PFSK-1 (cell line): ENCODE measurements around the gene MOK.

ENCODE experiments used
- FOXP2 ChIP-seq: optimal IDR thresholded peaks from 2 replicates; pipeline ENCODE3; 2011; ENCODE audit warnings: borderline replicate concordance, control low read depth, inconsistent platforms; ENCODE audit not compliant: insufficient read depth; ENCODE audit errors: extremely low read length, extremely low read depth
- POLR2AphosphoS5 ChIP-seq: IDR thresholded peaks from 2 replicates; pipeline ENCODE4 v1.6.1; 2012; ENCODE audit warnings: low read depth, mild to moderate bottlenecking, control low read depth, low read length, moderate library complexity
- SIN3A ChIP-seq: IDR thresholded peaks from 2 replicates; pipeline ENCODE4 v1.6.1; 2012; ENCODE audit warnings: mild to moderate bottlenecking, low read length, moderate library complexity, borderline replicate concordance; ENCODE audit not compliant: insufficient read depth
- TAF1 ChIP-seq: IDR thresholded peaks from 2 replicates; pipeline ENCODE4 v1.6.1; 2012; ENCODE audit warnings: low read length, control low read depth, borderline replicate concordance; ENCODE audit not compliant: insufficient read depth
- TF ChIP-seq, protein P1 (sequence below), 2 experiments: IDR thresholded peaks; 2 replicates each; pipeline versions ENCODE4 v1.6.1 to v1.8.0; 2011 to 2012; ENCODE audit warnings: low read depth in 2 of 2, low read length in 2 of 2, control low read depth in 1 of 2, inconsistent platforms in 1 of 2, mild to moderate bottlenecking in 1 of 2, moderate library complexity in 1 of 2; ENCODE audit not compliant: insufficient read depth in 1 of 2

Gene MOK

GRCh38 chr14:102208741-102209140 lies 96.2 kb downstream of the MOK start:
- TF ChIP-seq, protein P1, sequence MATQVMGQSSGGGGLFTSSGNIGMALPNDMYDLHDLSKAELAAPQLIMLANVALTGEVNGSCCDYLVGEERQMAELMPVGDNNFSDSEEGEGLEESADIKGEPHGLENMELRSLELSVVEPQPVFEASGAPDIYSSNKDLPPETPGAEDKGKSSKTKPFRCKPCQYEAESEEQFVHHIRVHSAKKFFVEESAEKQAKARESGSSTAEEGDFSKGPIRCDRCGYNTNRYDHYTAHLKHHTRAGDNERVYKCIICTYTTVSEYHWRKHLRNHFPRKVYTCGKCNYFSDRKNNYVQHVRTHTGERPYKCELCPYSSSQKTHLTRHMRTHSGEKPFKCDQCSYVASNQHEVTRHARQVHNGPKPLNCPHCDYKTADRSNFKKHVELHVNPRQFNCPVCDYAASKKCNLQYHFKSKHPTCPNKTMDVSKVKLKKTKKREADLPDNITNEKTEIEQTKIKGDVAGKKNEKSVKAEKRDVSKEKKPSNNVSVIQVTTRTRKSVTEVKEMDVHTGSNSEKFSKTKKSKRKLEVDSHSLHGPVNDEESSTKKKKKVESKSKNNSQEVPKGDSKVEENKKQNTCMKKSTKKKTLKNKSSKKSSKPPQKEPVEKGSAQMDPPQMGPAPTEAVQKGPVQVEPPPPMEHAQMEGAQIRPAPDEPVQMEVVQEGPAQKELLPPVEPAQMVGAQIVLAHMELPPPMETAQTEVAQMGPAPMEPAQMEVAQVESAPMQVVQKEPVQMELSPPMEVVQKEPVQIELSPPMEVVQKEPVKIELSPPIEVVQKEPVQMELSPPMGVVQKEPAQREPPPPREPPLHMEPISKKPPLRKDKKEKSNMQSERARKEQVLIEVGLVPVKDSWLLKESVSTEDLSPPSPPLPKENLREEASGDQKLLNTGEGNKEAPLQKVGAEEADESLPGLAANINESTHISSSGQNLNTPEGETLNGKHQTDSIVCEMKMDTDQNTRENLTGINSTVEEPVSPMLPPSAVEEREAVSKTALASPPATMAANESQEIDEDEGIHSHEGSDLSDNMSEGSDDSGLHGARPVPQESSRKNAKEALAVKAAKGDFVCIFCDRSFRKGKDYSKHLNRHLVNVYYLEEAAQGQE (IDR thresholded peaks at IDR 0.05; ENCODE audit: insufficient read depth in 1 of 2, low read depth in 2 of 2, low read length in 2 of 2), result no peak
- TF ChIP-seq TAF1 (no peak), SIN3A (no peak), FOXP2 (no peak), POLR2AphosphoS5 (no peak)

DNA sequence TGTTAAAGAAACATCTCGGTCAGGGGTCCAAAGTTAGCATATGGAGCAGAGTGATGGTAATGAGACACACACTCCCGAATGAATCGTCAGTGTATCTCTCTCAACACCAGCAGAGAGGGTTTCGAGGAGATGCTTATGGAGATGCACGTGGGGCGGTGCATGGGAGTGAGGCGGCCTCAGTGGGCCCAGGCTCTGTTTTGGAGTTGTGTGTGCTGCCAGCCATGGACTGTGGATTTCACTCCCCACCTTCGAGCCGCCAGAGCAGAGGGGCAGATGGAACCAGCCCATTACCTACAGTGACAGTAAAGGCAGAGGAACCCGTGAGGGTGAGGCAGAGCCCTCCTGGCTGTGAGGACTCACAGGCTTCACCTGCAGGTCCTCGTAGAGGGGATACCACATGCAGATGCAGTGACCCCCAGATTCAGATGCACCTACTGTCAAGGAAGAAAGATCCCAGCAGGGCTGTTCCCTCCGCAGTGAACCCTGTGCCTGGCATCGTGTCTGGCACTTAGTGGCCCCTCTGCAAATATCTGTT lies 97.1 kb downstream of the MOK start:
- TF ChIP-seq TAF1 (no peak), SIN3A (no peak), FOXP2 (no peak), POLR2AphosphoS5 (no peak)
- TF ChIP-seq, protein P1 (IDR thresholded peaks at IDR 0.05; ENCODE audit: insufficient read depth in 1 of 2, low read depth in 2 of 2, low read length in 2 of 2), result no peak

DNA sequence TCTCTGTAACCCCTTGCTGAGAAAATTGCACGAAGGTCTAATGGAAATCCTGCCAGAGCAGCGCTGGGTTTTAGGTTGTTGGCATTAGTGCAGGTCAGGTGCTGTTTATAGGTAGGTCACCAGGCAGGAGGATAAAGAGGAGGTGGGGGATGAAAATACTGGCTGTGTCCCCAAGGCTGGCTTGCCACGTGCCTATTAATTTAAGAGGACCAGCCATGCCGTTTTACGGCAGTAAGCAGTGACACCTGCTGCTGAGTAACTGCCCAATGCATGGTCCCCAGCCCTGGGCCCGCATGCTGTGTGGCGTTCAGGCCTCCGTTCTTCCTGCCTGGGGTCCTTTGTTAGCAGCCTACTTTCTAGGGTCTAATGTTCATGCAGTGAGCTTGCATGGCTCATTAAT lies 98.0 kb downstream of the MOK start:
- TF ChIP-seq TAF1, result no peak
- no peak for TF ChIP-seq POLR2AphosphoS5

DNA sequence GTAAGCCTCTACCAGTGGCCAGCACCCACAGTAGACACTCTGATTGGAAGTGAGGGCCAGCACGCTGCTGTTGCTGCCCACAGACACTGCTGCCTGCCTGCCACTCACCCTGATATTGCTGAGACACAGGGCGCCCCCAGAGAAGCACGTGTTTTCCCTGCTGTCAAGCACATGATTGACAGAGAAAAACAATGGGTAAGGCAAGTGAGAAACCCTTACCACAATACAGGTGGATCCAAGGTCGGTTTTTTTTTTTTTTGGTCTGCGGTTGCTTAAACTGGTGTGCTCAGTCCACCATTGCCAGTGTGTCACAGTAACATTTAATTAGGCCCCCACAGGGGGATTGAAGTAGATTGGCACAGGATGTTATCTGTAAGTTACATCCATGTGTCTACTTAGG lies 99.4 kb downstream of the MOK start:
- TF ChIP-seq TAF1 (no peak), SIN3A (no peak), FOXP2 (no peak), POLR2AphosphoS5 (no peak)
- TF ChIP-seq, protein P1 (IDR thresholded peaks at IDR 0.05; ENCODE audit: insufficient read depth in 1 of 2, low read depth in 2 of 2, low read length in 2 of 2), result no peak

GRCh38 chr14:102203382-102203781 lies 101.6 kb downstream of the MOK start:
- TF ChIP-seq FOXP2 (no peak), POLR2AphosphoS5 (no peak), SIN3A (no peak), TAF1 (no peak)
- TF ChIP-seq, protein P1 (IDR thresholded peaks at IDR 0.05; ENCODE audit: insufficient read depth in 1 of 2, low read depth in 2 of 2, low read length in 2 of 2), result no peak
